ENCODE data around the gene AFP. TPM values are rescaled to one million over a fixed set of nuclear protein-coding genes. Genes with fewer than 3 reads are reported as not detected.

The AFP gene
- total RNA-seq, 1 experiment from 2014 or later: not detected

- H3K36me3 ChIP-seq (ENCODE audit: insufficient read depth, low read length, poor library complexity, severe bottlenecking): no peaks in the 10 kb centered on the region
- no TSS peak for BruUV-seq (replicated peaks)
- ChIA-PET POLR2A (ENCODE audit: low non-redundant PET) (no interaction called here), CTCF (no interaction called here)
- TF ChIP-seq EZH2 (IDR thresholded peaks at IDR 0.05; ENCODE audit: borderline replicate concordance, low read depth, low read length, poor library complexity, severe bottlenecking) (no peak), CTCF (conservative IDR thresholded peaks at IDR 0.05; ENCODE audit: low read depth, low read length) (no peak)
- no peaks in the 10 kb centered on the region for H3K27me3 ChIP-seq (replicated peaks; ENCODE audit: insufficient read depth, low read depth, low read length, poor library complexity)
- intact Hi-C loops (cut with micrococcal nuclease; ENCODE audit: unreplicated experiment): no loop called here
- H3K27ac ChIP-seq (ENCODE audit: low read depth, low read length, poor library complexity, severe bottlenecking): no peak overlapping the region
- no peak for DNase-seq (ENCODE audit: low spot score)
- no peaks in the 10 kb centered on the region for H3K9me3 ChIP-seq (ENCODE audit: low read depth, low read length, poor library complexity, severe bottlenecking)
- no peaks in the 10 kb centered on the region for H3K4me1 ChIP-seq (ENCODE audit: insufficient read depth, low read length, poor library complexity, severe bottlenecking)
- no peak overlapping the region for H3K4me3 ChIP-seq (ENCODE audit: low read depth, low read length, poor library complexity, severe bottlenecking)
Measured at GRCh38 chr4:73416423-73417087, 19.5 kb upstream of the AFP start.

- H3K36me3 ChIP-seq (ENCODE audit: insufficient read depth, low read length, poor library complexity, severe bottlenecking): no peaks in the 10 kb centered on the region
- H3K4me3 ChIP-seq (ENCODE audit: low read depth, low read length, poor library complexity, severe bottlenecking): no peak overlapping the region
- no TSS peak for BruUV-seq (replicated peaks)
- DNase-seq (ENCODE audit: low spot score): no peak
- POLR2A ChIA-PET (ENCODE audit: low non-redundant PET): no interaction called here
- no peak overlapping the region for H3K27ac ChIP-seq (ENCODE audit: low read depth, low read length, poor library complexity, severe bottlenecking)
- TF ChIP-seq CTCF (conservative IDR thresholded peaks at IDR 0.05; ENCODE audit: low read depth, low read length) (no peak), EZH2 (IDR thresholded peaks at IDR 0.05; ENCODE audit: borderline replicate concordance, low read depth, low read length, poor library complexity, severe bottlenecking) (no peak)
- CTCF ChIA-PET: no interaction called here
- no peaks in the 10 kb centered on the region for H3K27me3 ChIP-seq (replicated peaks; ENCODE audit: insufficient read depth, low read depth, low read length, poor library complexity)
- H3K4me1 ChIP-seq (ENCODE audit: insufficient read depth, low read length, poor library complexity, severe bottlenecking): no peaks in the 10 kb centered on the region
- intact Hi-C loops (cut with micrococcal nuclease; ENCODE audit: unreplicated experiment): no loop called here
- H3K9me3 ChIP-seq (ENCODE audit: low read depth, low read length, poor library complexity, severe bottlenecking): no peaks in the 10 kb centered on the region
Measured at GRCh38 chr4:73417342-73417741, 18.7 kb upstream of the AFP start.

DNA sequence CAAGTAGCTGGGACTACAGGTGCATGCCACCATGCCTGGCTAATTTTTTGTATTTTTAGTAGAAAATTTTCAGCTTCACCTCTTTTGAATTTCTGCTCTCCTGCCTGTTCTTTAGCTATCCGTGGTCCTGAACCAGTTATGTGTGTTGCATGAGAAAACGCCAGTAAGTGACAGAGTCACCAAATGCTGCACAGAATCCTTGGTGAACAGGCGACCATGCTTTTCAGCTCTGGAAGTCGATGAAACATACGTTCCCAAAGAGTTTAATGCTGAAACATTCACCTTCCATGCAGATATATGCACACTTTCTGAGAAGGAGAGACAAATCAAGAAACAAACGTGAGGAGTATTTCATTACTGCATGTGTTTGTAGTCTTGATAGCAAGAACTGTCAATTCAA lies 18.0 kb upstream of the AFP start:
- BruUV-seq (replicated peaks): no TSS peak
- CTCF ChIA-PET: no interaction called here

More for the DNA sequence above, 18.0 kb upstream of the AFP start:
- no peak overlapping the region for H3K27ac ChIP-seq (ENCODE audit: low read depth, low read length, poor library complexity, severe bottlenecking)
- no peak overlapping the region for H3K4me3 ChIP-seq (ENCODE audit: low read depth, low read length, poor library complexity, severe bottlenecking)
- no peaks in the 10 kb centered on the region for H3K27me3 ChIP-seq (replicated peaks; ENCODE audit: insufficient read depth, low read depth, low read length, poor library complexity)
- intact Hi-C loops (cut with micrococcal nuclease; ENCODE audit: unreplicated experiment): no loop called here
- H3K36me3 ChIP-seq (ENCODE audit: insufficient read depth, low read length, poor library complexity, severe bottlenecking): no peaks in the 10 kb centered on the region
- POLR2A ChIA-PET (ENCODE audit: low non-redundant PET): no interaction called here
- no peaks in the 10 kb centered on the region for H3K4me1 ChIP-seq (ENCODE audit: insufficient read depth, low read length, poor library complexity, severe bottlenecking)
- TF ChIP-seq EZH2 (IDR thresholded peaks at IDR 0.05; ENCODE audit: borderline replicate concordance, low read depth, low read length, poor library complexity, severe bottlenecking) (no peak), CTCF (conservative IDR thresholded peaks at IDR 0.05; ENCODE audit: low read depth, low read length) (no peak)
- DNase-seq (ENCODE audit: low spot score): no peak
- no peaks in the 10 kb centered on the region for H3K9me3 ChIP-seq (ENCODE audit: low read depth, low read length, poor library complexity, severe bottlenecking)

Measured in A673 (cell line).